ENCODE results near the gene PLOD2.

The PLOD2 gene

GRCh38 chr3:146166415-146166821 lies 5.4 kb upstream of the PLOD2 start:
- H3K27ac ChIP-seq (ENCODE audit: low read depth, low read length), result no peak overlapping the region

GRCh38 chr3:146165877-146166276 lies 4.9 kb upstream of the PLOD2 start:
- no peak overlapping the region for H2AK5ac ChIP-seq (ENCODE audit: low read length)
- peaks cover 2% of the 10 kb centered on the region for H3K4me1 ChIP-seq (ENCODE audit: control insufficient read depth, low read depth, low read length)
- WGBS (ENCODE audit: extremely low coverage, insufficient coverage, low lambda C conversion rate), result no CpG with 5 or more reads among the region's 2 CpGs
- H3K36me3 ChIP-seq (ENCODE audit: control insufficient read depth, insufficient read depth, low read length), result no peaks in the 10 kb centered on the region
- DNase-seq, result no peak
- H3K4me3 ChIP-seq (ENCODE audit: low read length), result no peak overlapping the region
- H3K9ac ChIP-seq (ENCODE audit: low read length), result no peak overlapping the region
- no peak overlapping the region for H3K4ac ChIP-seq (ENCODE audit: low read depth, low read length)
- no peak overlapping the region for H3K18ac ChIP-seq (ENCODE audit: low read length)
- H3K79me2 ChIP-seq (ENCODE audit: control insufficient read depth, insufficient read depth, low read length), result no peaks in the 10 kb centered on the region
- H2BK120ac ChIP-seq (ENCODE audit: low read depth, low read length), result no peak overlapping the region
- no peak overlapping the region for H3K27ac ChIP-seq (ENCODE audit: low read depth, low read length)
- no peaks in the 10 kb centered on the region for H3K79me1 ChIP-seq (ENCODE audit: low read length)
- no peak overlapping the region for H2BK15ac ChIP-seq (replicated peaks; ENCODE audit: low read depth)
- H4K5ac ChIP-seq (ENCODE audit: low read length), result no peak overlapping the region
- no peak overlapping the region for H4K8ac ChIP-seq (ENCODE audit: low read depth, low read length)
- H3K4me2 ChIP-seq (ENCODE audit: low read length), result no peak overlapping the region
- no peak overlapping the region for H2BK5ac ChIP-seq (ENCODE audit: low read length)
- H3K23ac ChIP-seq (ENCODE audit: low read length), result no peak overlapping the region
- no peaks in the 10 kb centered on the region for H3K27me3 ChIP-seq (ENCODE audit: insufficient read depth, low read length, poor library complexity)
- H3K56ac ChIP-seq (ENCODE audit: low read length), result no peak overlapping the region

More at GRCh38 chr3:146166415-146166821, 5.4 kb upstream of the PLOD2 start:
- no peak overlapping the region for H3K23ac ChIP-seq (ENCODE audit: low read length)
- H2BK120ac ChIP-seq (ENCODE audit: low read depth, low read length), result no peak overlapping the region
- no peak overlapping the region for H3K4me3 ChIP-seq (ENCODE audit: low read length)
- no peak overlapping the region for H2BK15ac ChIP-seq (replicated peaks; ENCODE audit: low read depth)
- no peak overlapping the region for H2BK5ac ChIP-seq (ENCODE audit: low read length)
- H3K4ac ChIP-seq (ENCODE audit: low read depth, low read length), result no peak overlapping the region
- peaks cover 2% of the 10 kb centered on the region for H3K4me1 ChIP-seq (ENCODE audit: control insufficient read depth, low read depth, low read length)
- no peaks in the 10 kb centered on the region for H3K79me1 ChIP-seq (ENCODE audit: low read length)
- no peak overlapping the region for H4K8ac ChIP-seq (ENCODE audit: low read depth, low read length)
- H3K36me3 ChIP-seq (ENCODE audit: control insufficient read depth, insufficient read depth, low read length), result no peaks in the 10 kb centered on the region
- H2AK5ac ChIP-seq (ENCODE audit: low read length), result no peak overlapping the region
- no peak for DNase-seq
- no peaks in the 10 kb centered on the region for H3K27me3 ChIP-seq (ENCODE audit: insufficient read depth, low read length, poor library complexity)
- H4K5ac ChIP-seq (ENCODE audit: low read length), result no peak overlapping the region
- H3K4me2 ChIP-seq (ENCODE audit: low read length), result no peak overlapping the region
- H3K56ac ChIP-seq (ENCODE audit: low read length), result no peak overlapping the region
- H3K79me2 ChIP-seq (ENCODE audit: control insufficient read depth, insufficient read depth, low read length), result no peaks in the 10 kb centered on the region
- no peak overlapping the region for H3K9ac ChIP-seq (ENCODE audit: low read length)
- no CpG with 5 or more reads among the region's 4 CpGs for WGBS (ENCODE audit: extremely low coverage, insufficient coverage, low lambda C conversion rate)
- H3K18ac ChIP-seq (ENCODE audit: low read length), result no peak overlapping the region

DNA sequence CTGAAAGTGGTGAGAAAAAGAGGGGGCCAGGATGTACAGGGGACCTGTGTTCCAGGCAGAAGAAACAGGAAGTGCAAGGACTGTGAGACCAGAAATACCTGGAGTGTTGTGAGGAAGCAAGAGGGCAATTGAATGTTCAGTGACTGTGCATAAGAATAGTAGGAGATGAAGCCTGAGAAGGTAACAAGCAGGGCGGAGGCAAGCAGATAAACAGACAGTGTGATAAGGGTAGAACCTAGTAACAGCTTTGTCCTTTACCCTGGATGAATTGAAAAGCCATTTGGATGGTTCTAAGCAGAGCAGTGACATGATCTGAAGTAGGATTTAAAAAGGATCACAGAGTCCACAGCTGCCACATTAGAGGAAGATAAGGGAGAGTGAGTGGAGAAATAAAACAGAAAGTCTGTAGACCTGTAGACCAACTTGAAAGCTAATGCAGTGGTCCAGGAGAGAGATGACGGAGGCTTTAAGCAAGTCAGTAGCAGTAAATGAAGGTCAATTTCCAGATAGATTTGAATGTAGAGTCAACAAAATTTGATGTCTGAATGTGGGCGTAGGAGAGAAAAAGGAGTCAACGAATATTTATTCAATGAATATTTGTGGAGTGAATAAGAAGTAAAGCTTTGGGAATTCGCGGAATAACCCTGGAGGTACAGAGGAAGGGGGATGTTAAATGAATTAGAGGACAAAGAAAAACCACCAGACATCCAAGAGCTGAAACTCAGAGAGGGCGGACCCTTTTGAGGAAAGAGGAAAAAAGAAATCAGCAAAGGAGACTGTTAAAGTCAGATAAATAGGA lies 4.2 kb upstream of the PLOD2 start:
- Histone ChIP-seq H3K4me2 (ENCODE audit: low read length) (no peak overlapping the region), H4K8ac (ENCODE audit: low read depth, low read length) (no peak overlapping the region), H2BK5ac (ENCODE audit: low read length) (no peak overlapping the region), H3K79me1 (ENCODE audit: low read length) (no peaks in the 10 kb centered on the region), H3K27me3 (ENCODE audit: insufficient read depth, low read length, poor library complexity) (no peaks in the 10 kb centered on the region), H3K18ac (ENCODE audit: low read length) (no peak overlapping the region), H2AK5ac (ENCODE audit: low read length) (no peak overlapping the region), H3K36me3 (ENCODE audit: control insufficient read depth, insufficient read depth, low read length) (no peaks in the 10 kb centered on the region), H3K4me1 (ENCODE audit: control insufficient read depth, low read depth, low read length) (peaks cover 2% of the 10 kb centered on the region), H2BK15ac (replicated peaks; ENCODE audit: low read depth) (no peak overlapping the region), H3K56ac (ENCODE audit: low read length) (peak overlapping the region; percentile 36), H3K23ac (ENCODE audit: low read length) (no peak overlapping the region), H3K9ac (ENCODE audit: low read length) (no peak overlapping the region), H3K4ac (ENCODE audit: low read depth, low read length) (no peak overlapping the region), H3K27ac (ENCODE audit: low read depth, low read length) (no peak overlapping the region), H3K79me2 (ENCODE audit: control insufficient read depth, insufficient read depth, low read length) (no peaks in the 10 kb centered on the region), H4K5ac (ENCODE audit: low read length) (no peak overlapping the region), H2BK120ac (ENCODE audit: low read depth, low read length) (no peak overlapping the region), H3K4me3 (ENCODE audit: low read length) (no peak overlapping the region)
- DNase-seq, result peak; percentile 30
- WGBS (ENCODE audit: extremely low coverage, insufficient coverage, low lambda C conversion rate), result no CpG with 5 or more reads among the region's 7 CpGs

DNA sequence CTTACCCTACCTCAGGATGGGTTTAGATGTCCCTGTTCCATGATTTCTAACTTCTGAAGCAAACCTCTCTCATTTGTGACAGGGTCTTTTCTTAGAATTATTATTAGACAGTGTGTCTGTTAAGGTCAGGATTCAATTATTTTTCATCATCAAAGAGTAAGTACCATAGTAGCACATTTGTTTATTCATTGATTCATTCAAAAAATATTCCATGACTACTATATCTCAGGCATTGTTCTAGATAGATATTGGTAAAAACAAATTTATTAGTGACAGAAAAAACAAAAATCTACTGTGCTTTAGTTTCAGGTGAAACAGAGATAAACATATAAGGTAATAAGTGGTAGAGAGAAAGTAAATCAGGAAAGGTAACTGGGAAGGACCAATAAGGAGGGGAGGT lies 3.5 kb upstream of the PLOD2 start:
- H2BK120ac ChIP-seq (ENCODE audit: low read depth, low read length), result no peak overlapping the region
- DNase-seq, result no peak
- H2AK5ac ChIP-seq (ENCODE audit: low read length), result no peak overlapping the region
- no peak overlapping the region for H3K4me3 ChIP-seq (ENCODE audit: low read length)
- no peak overlapping the region for H2BK15ac ChIP-seq (replicated peaks; ENCODE audit: low read depth)
- H3K56ac ChIP-seq (ENCODE audit: low read length), result no peak overlapping the region
- no peaks in the 10 kb centered on the region for H3K27me3 ChIP-seq (ENCODE audit: insufficient read depth, low read length, poor library complexity)
- H3K4ac ChIP-seq (ENCODE audit: low read depth, low read length), result no peak overlapping the region
- H3K9ac ChIP-seq (ENCODE audit: low read length), result no peak overlapping the region
- H3K36me3 ChIP-seq (ENCODE audit: control insufficient read depth, insufficient read depth, low read length), result no peaks in the 10 kb centered on the region
- H2BK5ac ChIP-seq (ENCODE audit: low read length), result no peak overlapping the region
- no peak overlapping the region for H4K5ac ChIP-seq (ENCODE audit: low read length)
- no peak overlapping the region for H3K23ac ChIP-seq (ENCODE audit: low read length)
- H4K8ac ChIP-seq (ENCODE audit: low read depth, low read length), result no peak overlapping the region
- no peak overlapping the region for H3K18ac ChIP-seq (ENCODE audit: low read length)
- H3K27ac ChIP-seq (ENCODE audit: low read depth, low read length), result no peak overlapping the region
- no peaks in the 10 kb centered on the region for H3K79me1 ChIP-seq (ENCODE audit: low read length)
- no peak overlapping the region for H3K4me2 ChIP-seq (ENCODE audit: low read length)
- H3K79me2 ChIP-seq (ENCODE audit: control insufficient read depth, insufficient read depth, low read length), result peaks cover 5% of the 10 kb centered on the region
- peaks cover 2% of the 10 kb centered on the region for H3K4me1 ChIP-seq (ENCODE audit: control insufficient read depth, low read depth, low read length)

DNA sequence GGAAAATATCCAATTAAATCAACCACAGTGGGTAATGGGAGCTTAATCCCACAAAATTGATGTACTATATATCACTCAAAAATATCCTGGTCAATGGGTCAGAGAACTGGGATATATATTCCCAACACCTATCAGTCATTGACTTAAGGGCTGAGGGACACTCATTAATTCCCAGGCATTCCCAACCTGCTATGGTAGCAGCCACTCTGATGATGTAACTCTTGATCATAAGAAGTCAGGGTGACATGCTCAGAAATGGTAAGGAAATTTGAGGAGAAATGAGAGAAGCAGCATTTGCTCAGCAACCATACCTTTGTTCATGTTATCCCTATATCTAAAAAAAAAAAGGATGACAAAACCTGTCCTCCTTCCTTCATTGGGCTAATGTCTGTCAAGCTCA lies 3.1 kb upstream of the PLOD2 start:
- Histone ChIP-seq H4K5ac (ENCODE audit: low read length) (no peak overlapping the region), H2AK5ac (ENCODE audit: low read length) (no peak overlapping the region), H3K79me1 (ENCODE audit: low read length) (no peaks in the 10 kb centered on the region), H3K56ac (ENCODE audit: low read length) (no peak overlapping the region), H3K4ac (ENCODE audit: low read depth, low read length) (no peak overlapping the region), H2BK5ac (ENCODE audit: low read length) (no peak overlapping the region), H3K9ac (ENCODE audit: low read length) (no peak overlapping the region), H2BK120ac (ENCODE audit: low read depth, low read length) (no peak overlapping the region), H3K36me3 (ENCODE audit: control insufficient read depth, insufficient read depth, low read length) (no peaks in the 10 kb centered on the region), H3K23ac (ENCODE audit: low read length) (no peak overlapping the region), H3K4me2 (ENCODE audit: low read length) (no peak overlapping the region), H3K27ac (ENCODE audit: low read depth, low read length) (no peak overlapping the region), H3K4me1 (ENCODE audit: control insufficient read depth, low read depth, low read length) (peaks cover 2% of the 10 kb centered on the region), H4K8ac (ENCODE audit: low read depth, low read length) (no peak overlapping the region), H2BK15ac (replicated peaks; ENCODE audit: low read depth) (no peak overlapping the region), H3K79me2 (ENCODE audit: control insufficient read depth, insufficient read depth, low read length) (peaks cover 5% of the 10 kb centered on the region), H3K4me3 (ENCODE audit: low read length) (no peak overlapping the region), H3K18ac (ENCODE audit: low read length) (no peak overlapping the region), H3K27me3 (ENCODE audit: insufficient read depth, low read length, poor library complexity) (no peaks in the 10 kb centered on the region)
- no peak for DNase-seq

DNA sequence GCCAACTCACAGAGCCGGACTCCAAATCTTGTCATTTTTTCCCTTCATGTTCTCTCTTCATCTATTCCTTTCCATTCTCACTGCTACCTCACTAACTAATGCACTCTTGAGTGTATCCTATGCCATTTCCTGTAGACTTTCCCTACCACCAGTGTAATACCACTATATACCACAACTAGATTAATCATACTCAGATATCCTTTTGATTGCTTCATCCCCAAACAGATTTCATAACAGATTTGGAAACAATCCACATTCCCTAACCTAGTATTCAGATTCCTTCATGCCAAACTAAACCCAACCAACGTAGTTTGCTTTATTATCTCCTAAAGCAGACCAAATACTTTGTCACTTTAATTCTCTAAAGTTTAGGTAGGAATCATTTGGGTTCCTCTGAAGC lies 2.6 kb upstream of the PLOD2 start:
- Histone ChIP-seq H3K56ac (ENCODE audit: low read length) (no peak overlapping the region), H3K4me3 (ENCODE audit: low read length) (no peak overlapping the region), H3K36me3 (ENCODE audit: control insufficient read depth, insufficient read depth, low read length) (no peaks in the 10 kb centered on the region), H3K27me3 (ENCODE audit: insufficient read depth, low read length, poor library complexity) (no peaks in the 10 kb centered on the region), H2BK120ac (ENCODE audit: low read depth, low read length) (no peak overlapping the region), H3K4me1 (ENCODE audit: control insufficient read depth, low read depth, low read length) (peaks cover 2% of the 10 kb centered on the region), H2AK5ac (ENCODE audit: low read length) (no peak overlapping the region), H3K9ac (ENCODE audit: low read length) (no peak overlapping the region), H3K27ac (ENCODE audit: low read depth, low read length) (no peak overlapping the region), H2BK15ac (replicated peaks; ENCODE audit: low read depth) (no peak overlapping the region), H3K4me2 (ENCODE audit: low read length) (no peak overlapping the region), H3K4ac (ENCODE audit: low read depth, low read length) (no peak overlapping the region), H3K79me2 (ENCODE audit: control insufficient read depth, insufficient read depth, low read length) (peaks cover 7% of the 10 kb centered on the region), H4K8ac (ENCODE audit: low read depth, low read length) (no peak overlapping the region), H2BK5ac (ENCODE audit: low read length) (no peak overlapping the region), H3K18ac (ENCODE audit: low read length) (no peak overlapping the region), H3K23ac (ENCODE audit: low read length) (no peak overlapping the region), H3K79me1 (ENCODE audit: low read length) (no peaks in the 10 kb centered on the region), H4K5ac (ENCODE audit: low read length) (no peak overlapping the region)
- WGBS (ENCODE audit: extremely low coverage, insufficient coverage, low lambda C conversion rate), result no CpG with 5 or more reads among the region's 2 CpGs
- no peak for DNase-seq
